AG04450 (cell line): ENCODE measurements around the gene ASCC2. TPM values are rescaled to one million over a fixed set of nuclear protein-coding genes. Genes with fewer than 3 reads are reported as not detected.

ENCODE experiments used
- CTCF ChIA-PET: fragments of 300-600, 350-600 bp; formaldehyde crosslinking; extraction: SDS; loops from one replicate; lab custom pipeline; 2022; ENCODE audit warnings: antibody characterized with exemption, inconsistent platforms; lab: Charles Lee
- POLR2A ChIA-PET: fragments of 350-600 bp; formaldehyde crosslinking; extraction: SDS; loops from one replicate; lab custom pipeline; 2021; ENCODE audit warnings: antibody characterized with exemption, inconsistent platforms; lab: Yijun Ruan, JAX
- DNase-seq: peaks from one replicate; pipeline ENCODE4 v3.0.0-alpha.2; 2011; ENCODE audit warnings: low read depth, low spot score
- H3K27ac ChIP-seq: one replicate; pipeline ENCODE4 v1.5.1; 2012; ENCODE audit warnings: low read depth, low read length, control low read depth
- H3K27me3 ChIP-seq: one replicate; pipeline ENCODE4 v1.6.0; 2012; ENCODE audit warnings: low read length; ENCODE audit not compliant: control insufficient read depth, insufficient read depth
- H3K4me3 ChIP-seq: 2 replicates; pipeline ENCODE4 v1.5.1; 2011; ENCODE audit warnings: mild to moderate bottlenecking, low read depth, low read length, control low read depth
- H3K9me3 ChIP-seq: 2 replicates; pipeline ENCODE4 v1.5.1; 2012; ENCODE audit warnings: low read length; ENCODE audit not compliant: control insufficient read depth, insufficient read depth
- CTCF ChIP-seq: IDR thresholded peaks from 2 replicates; pipeline ENCODE4 v1.5.1; 2011; ENCODE audit warnings: low read depth, low read length, control low read depth, inconsistent platforms
- polyA plus RNA-seq: library from polyadenylated mRNA; depleted of rRNA; stranded (reverse); fragments of >200 nt; gene quantifications from 2 replicates; pipeline ENCODE4 v1.2.3, GENCODE V29; 2011

Gene ASCC2
- polyA plus RNA-seq, 1 experiment = 45.9 TPM

- DNase-seq = no peak
- H3K9me3 ChIP-seq = no peaks in the 10 kb centered on the region
- H3K4me3 ChIP-seq = no peak overlapping the region
- ChIA-PET CTCF (interaction anchor here (1.4 kb wide), 1 partner anchor 271 kb away, joined by 4 read pairs; no protein-coding TSS in a partner anchor), POLR2A (no interaction called here)
- TF ChIP-seq CTCF = no peak
- H3K27ac ChIP-seq = no peak overlapping the region
- H3K27me3 ChIP-seq = no peaks in the 10 kb centered on the region
Observed at GRCh38 chr22:29817724-29818123, 20.4 kb downstream of the ASCC2 start.

DNA sequence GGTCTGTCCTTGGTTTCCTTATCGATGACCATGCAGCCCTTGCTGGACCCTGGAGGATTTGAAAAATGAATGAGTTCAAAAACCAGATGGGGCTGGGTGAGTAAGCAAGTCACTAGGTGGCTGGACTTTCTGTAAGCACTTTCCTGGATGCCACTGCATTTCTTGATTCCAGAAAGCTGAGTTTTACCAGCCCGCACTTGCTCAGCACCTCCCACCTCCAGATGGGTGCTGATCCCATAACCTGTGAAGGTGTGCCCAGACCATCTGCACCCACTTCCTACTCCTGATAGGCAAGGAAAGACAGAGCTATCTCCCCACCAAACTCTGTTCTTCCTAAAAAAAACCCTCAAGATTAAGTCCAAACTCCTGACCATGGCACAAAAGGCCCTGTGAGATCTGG lies 21.1 kb downstream of the ASCC2 start:
- POLR2A ChIA-PET = no interaction called here
- no peak overlapping the region for H3K27ac ChIP-seq
- no peak overlapping the region for H3K4me3 ChIP-seq

DNA sequence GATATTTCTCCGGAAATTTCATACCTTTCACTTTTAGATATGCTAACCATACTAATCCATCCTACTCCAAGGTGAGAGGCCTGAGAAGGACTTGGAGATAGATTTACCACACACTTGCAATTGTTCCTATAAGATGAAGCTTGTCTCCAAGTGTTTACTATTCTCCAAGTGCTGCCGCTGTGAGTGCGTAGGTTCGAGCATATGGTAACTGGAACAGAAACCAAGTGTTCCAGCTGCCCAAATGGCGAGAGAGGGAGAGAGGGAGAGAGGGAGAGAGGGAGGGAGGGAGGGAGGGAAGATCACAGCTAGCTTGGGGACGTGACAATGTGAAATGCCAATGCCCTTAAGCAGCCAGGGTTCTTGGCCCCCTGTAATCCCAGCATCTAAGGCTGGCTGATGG lies 21.5 kb downstream of the ASCC2 start:
- ChIA-PET CTCF (interaction anchor here (2.0 to 3.5 kb wide), 2 partner anchors 189 to 439 kb away, joined by 4 to 13 read pairs; no protein-coding TSS in a partner anchor), POLR2A (no interaction called here)
- TF ChIP-seq CTCF = no peak
- Histone ChIP-seq H3K4me3 (no peak overlapping the region), H3K27me3 (no peaks in the 10 kb centered on the region), H3K9me3 (no peaks in the 10 kb centered on the region), H3K27ac (no peak overlapping the region)
- DNase-seq = no peak

More for the DNA sequence above, 21.1 kb downstream of the ASCC2 start:
- Histone ChIP-seq H3K9me3 (no peaks in the 10 kb centered on the region), H3K27me3 (no peaks in the 10 kb centered on the region)
- CTCF ChIA-PET = interaction anchor here (2.0 to 3.5 kb wide), 2 partner anchors 188 to 439 kb away, joined by 4 to 13 read pairs; no protein-coding TSS in a partner anchor
- no peak for TF ChIP-seq CTCF
- DNase-seq = no peak

DNA sequence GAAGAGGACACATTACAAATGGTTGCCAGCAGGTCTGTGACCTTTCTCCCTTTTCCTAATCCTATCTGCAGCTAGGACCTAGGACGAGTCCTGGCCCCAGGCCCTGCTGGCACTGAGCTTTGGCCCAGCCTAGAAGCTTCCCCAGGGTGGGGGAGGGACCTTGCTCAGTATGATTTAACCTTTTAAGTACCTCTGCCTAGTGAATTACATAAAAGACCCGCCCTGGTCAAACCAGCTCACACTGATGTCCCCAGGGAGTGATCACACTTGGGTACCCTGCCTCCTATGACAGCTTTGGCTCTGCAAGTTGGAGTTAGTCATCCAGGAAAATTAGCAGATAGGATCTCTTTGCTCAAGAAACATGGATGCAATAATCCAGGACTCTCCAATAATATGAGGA lies 21.9 kb downstream of the ASCC2 start:
- H3K4me3 ChIP-seq = no peak overlapping the region
- H3K27me3 ChIP-seq = no peaks in the 10 kb centered on the region
- no peaks in the 10 kb centered on the region for H3K9me3 ChIP-seq
- ChIA-PET POLR2A (no interaction called here), CTCF (interaction anchor here (0.8 to 3.5 kb wide), 3 partner anchors 10 to 440 kb away, joined by 3 to 13 read pairs (median 4); no protein-coding TSS in a partner anchor)
- TF ChIP-seq CTCF = no peak
- no peak for DNase-seq
- no peak overlapping the region for H3K27ac ChIP-seq

- CTCF ChIA-PET = interaction anchor here (0.8 to 3.5 kb wide), 3 partner anchors 9 to 440 kb away, joined by 3 to 13 read pairs (median 4); no protein-coding TSS in a partner anchor
- POLR2A ChIA-PET = no interaction called here
- DNase-seq = no peak
Observed at GRCh38 chr22:29815580-29815979, 22.5 kb downstream of the ASCC2 start.

More at GRCh38 chr22:29815580-29815979, 22.5 kb downstream of the ASCC2 start:
- no peaks in the 10 kb centered on the region for H3K27me3 ChIP-seq
- H3K4me3 ChIP-seq = no peak overlapping the region
- no peaks in the 10 kb centered on the region for H3K9me3 ChIP-seq
- no peak overlapping the region for H3K27ac ChIP-seq
- no peak for TF ChIP-seq CTCF
